Gastrocnemius medialis (tissue), 4 donors: ENCODE measurements around the gene CBY2. TPM values are rescaled to one million over a fixed set of nuclear protein-coding genes. Genes with fewer than 3 reads are reported as not detected.

Experiments used
- ATAC-seq, 2 donors: fragments of 150-250 bp; one replicate each; pipeline ENCODE4 v1.9.1; 2016
- DNase-seq, 2 donors: peaks; one replicate each; pipeline ENCODE4 v3.0.0-alpha.2; 2019
- H3K27ac ChIP-seq, 4 donors: fragments of 200-600 bp; sonication (generic); 1 replicate in 1 of 4; 2 replicates in 3 of 4; pipeline ENCODE4 v1.5.1; 2016 to 2018; ENCODE audit warnings: mild to moderate bottlenecking in 2 of 4, moderate library complexity in 1 of 4
- H3K27me3 ChIP-seq, 3 donors: fragments of 200-600 bp; sonication (generic) in 2 of 3; 1 replicate in 1 of 3; 2 replicates in 2 of 3; pipeline versions ENCODE4 v1.5.1 to v1.6.0; 2016 to 2019; ENCODE audit warnings: mild to moderate bottlenecking in 1 of 3, moderate library complexity in 1 of 3
- H3K36me3 ChIP-seq, 2 donors: fragments of 200-600 bp; sonication (generic) in 1 of 2; one replicate each; pipeline ENCODE4 v1.5.1; 2017 to 2018
- H3K4me1 ChIP-seq, 2 donors: fragments of 200-600 bp; sonication (generic) in 1 of 2; one replicate each; pipeline ENCODE4 v1.5.1; 2016 to 2017; ENCODE audit warnings: mild to moderate bottlenecking in 2 of 2
- H3K4me3 ChIP-seq, 4 donors: fragments of 200-600 bp; sonication (generic) in 3 of 4; 1 replicate in 1 of 4; 2 replicates in 3 of 4; pipeline ENCODE4 v1.5.1; 2016 to 2019; ENCODE audit warnings: mild to moderate bottlenecking in 2 of 4
- H3K9me3 ChIP-seq, 3 donors: fragments of 200-600 bp; sonication (generic) in 2 of 3; 1 replicate in 1 of 3; 2 replicates in 2 of 3; pipeline ENCODE4 v1.5.1; 2016 to 2019
- POLR2A ChIP-seq, 2 donors: fragments of 450-650 bp; IDR thresholded peaks; one replicate each; pipeline ENCODE4 v1.6.1; 2017; ENCODE audit warnings: antibody characterized with exemption in 2 of 2, mild to moderate bottlenecking in 2 of 2, moderate library complexity in 2 of 2
- in situ Hi-C, 4 donors: fragments of 200-750 bp; cut with MboI; loops; one replicate each; pipeline versions ENCODE4 v1.15.0 to v1.8.0; 2017; ENCODE audit warnings: low sequenced_read_pairs in 4 of 4
- intact Hi-C: fragments of 100-400 bp; cut with DNase I; formaldehyde crosslinking; loops from one replicate; pipeline ENCODE4 v1.15.1; 2023; ENCODE audit warnings: low total_unique reads
- total RNA-seq, 4 donors: library from RNA; depleted of rRNA; stranded (reverse); fragments of >200 nt; gene quantifications; one replicate each; pipeline versions ENCODE4 v1.1.0 to v1.2.3, GENCODE V29; 2016
- TF ChIP-seq, protein P1 (sequence below), 5 experiments: fragments of 450-650 bp in 3 of 5; fragments of 200-600 bp in 2 of 5; sonication (generic) in 2 of 5; IDR thresholded peaks in 4 of 5; conservative IDR thresholded peaks in 1 of 5; 1 replicate in 4 of 5; 2 replicates in 1 of 5; pipeline ENCODE4 v1.5.1; 2016 to 2019; ENCODE audit warnings: antibody characterized with exemption in 5 of 5, mild to moderate bottlenecking in 3 of 5, moderate library complexity in 3 of 5

CBY2 gene
- total RNA-seq, 4 donors from 2014 or later, result not detected

DNA sequence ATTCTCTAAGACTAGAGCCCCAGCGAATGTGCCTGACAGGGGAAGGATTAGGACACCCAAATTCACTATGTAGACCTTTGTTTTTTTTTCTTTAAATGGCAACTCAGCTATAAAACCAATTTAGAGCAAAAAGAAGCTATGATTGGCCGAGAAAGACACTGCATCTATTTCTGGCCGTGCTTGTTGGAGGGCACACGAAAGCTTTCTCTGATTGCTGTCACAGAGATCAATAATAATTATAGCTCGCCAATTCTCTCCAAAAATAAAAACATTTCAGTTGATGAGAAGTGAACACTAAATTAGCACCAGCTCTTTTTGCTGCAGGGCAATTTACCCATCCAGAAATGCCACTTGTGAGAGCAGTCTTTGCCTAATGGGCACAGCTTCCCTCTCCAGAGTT is 31.2 kb downstream of the CBY2 start:
- TF ChIP-seq, protein P1, sequence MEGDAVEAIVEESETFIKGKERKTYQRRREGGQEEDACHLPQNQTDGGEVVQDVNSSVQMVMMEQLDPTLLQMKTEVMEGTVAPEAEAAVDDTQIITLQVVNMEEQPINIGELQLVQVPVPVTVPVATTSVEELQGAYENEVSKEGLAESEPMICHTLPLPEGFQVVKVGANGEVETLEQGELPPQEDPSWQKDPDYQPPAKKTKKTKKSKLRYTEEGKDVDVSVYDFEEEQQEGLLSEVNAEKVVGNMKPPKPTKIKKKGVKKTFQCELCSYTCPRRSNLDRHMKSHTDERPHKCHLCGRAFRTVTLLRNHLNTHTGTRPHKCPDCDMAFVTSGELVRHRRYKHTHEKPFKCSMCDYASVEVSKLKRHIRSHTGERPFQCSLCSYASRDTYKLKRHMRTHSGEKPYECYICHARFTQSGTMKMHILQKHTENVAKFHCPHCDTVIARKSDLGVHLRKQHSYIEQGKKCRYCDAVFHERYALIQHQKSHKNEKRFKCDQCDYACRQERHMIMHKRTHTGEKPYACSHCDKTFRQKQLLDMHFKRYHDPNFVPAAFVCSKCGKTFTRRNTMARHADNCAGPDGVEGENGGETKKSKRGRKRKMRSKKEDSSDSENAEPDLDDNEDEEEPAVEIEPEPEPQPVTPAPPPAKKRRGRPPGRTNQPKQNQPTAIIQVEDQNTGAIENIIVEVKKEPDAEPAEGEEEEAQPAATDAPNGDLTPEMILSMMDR (IDR thresholded peaks at IDR 0.05 in 4 of 5, conservative IDR thresholded peaks at IDR 0.05 in 1 of 5), result no peak
- no peak for TF ChIP-seq POLR2A (IDR thresholded peaks at IDR 0.05)
- H3K4me3 ChIP-seq, result no peak overlapping the region
- no peaks in the 10 kb centered on the region for H3K27me3 ChIP-seq
- in situ Hi-C loops, result no loop called here
- no peaks in the 10 kb centered on the region for H3K9me3 ChIP-seq
- no peaks in the 10 kb centered on the region for H3K4me1 ChIP-seq
- intact Hi-C loops, result no loop called here
- H3K36me3 ChIP-seq, result no peaks in the 10 kb centered on the region
- ATAC-seq (no peak), DNase-seq (no peak)
- no peak overlapping the region for H3K27ac ChIP-seq

GRCh38 chr13:45737571-45738017 is 35.5 kb downstream of the CBY2 start:
- intact Hi-C loops (no loop called here), in situ Hi-C loops (no loop called here)
- Histone ChIP-seq H3K4me3 (no peak overlapping the region), H3K27ac (no peak overlapping the region), H3K9me3 (no peaks in the 10 kb centered on the region), H3K4me1 (no peaks in the 10 kb centered on the region), H3K36me3 (no peaks in the 10 kb centered on the region), H3K27me3 (no peaks in the 10 kb centered on the region)
- ATAC-seq (no peak), DNase-seq (no peak)
- no peak for TF ChIP-seq POLR2A (IDR thresholded peaks at IDR 0.05)
- TF ChIP-seq, protein P1 (IDR thresholded peaks at IDR 0.05 in 4 of 5, conservative IDR thresholded peaks at IDR 0.05 in 1 of 5), result no peak

DNA sequence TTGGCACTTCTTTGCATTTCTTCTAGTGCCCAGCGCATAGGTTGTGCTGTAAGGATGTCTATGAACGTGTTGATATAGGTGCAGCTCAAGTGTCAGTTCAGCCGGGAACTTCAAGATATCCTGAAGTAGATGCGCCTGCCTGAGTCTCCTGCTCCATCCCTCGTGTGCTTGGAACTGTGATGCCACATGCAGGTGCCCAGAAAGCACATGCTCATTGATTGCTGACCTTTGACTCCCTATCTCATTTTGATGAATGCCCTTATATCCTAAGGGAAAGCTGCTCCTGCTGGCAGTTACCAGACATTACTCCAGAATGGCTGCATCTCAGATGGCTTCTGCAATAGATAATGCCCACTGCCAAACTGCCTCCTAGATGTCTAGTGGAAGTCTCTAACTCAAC is 40.9 kb downstream of the CBY2 start:
- Histone ChIP-seq H3K36me3 (no peaks in the 10 kb centered on the region), H3K4me3 (no peak overlapping the region), H3K9me3 (no peaks in the 10 kb centered on the region), H3K27me3 (no peaks in the 10 kb centered on the region), H3K4me1 (no peaks in the 10 kb centered on the region), H3K27ac (no peak overlapping the region)
- intact Hi-C loops, result no loop called here
- DNase-seq (no peak), ATAC-seq (no peak)
- TF ChIP-seq POLR2A (IDR thresholded peaks at IDR 0.05), result no peak
- TF ChIP-seq, protein P1 (IDR thresholded peaks at IDR 0.05 in 4 of 5, conservative IDR thresholded peaks at IDR 0.05 in 1 of 5), result no peak
- in situ Hi-C loops, result no loop called here

DNA sequence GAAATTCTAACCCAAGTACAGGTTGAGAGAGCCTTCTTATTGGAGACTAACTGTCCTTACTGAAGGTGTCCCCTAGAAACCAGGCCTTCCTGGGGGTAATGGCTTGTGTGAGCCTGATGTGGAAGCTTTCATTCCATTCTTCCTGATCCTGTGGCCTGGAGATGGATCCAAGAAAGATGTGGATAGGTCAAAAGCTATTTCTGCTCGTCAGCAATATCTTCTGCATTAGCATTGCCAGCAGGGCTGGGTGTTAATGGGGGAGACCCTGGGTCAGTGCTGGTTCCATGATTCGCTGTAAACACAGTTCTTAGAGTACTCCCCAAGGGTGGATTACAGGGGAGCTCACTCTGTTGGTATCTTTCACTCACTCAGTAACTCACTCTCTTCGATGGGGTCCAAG is 42.9 kb downstream of the CBY2 start:
- H3K9me3 ChIP-seq, result no peaks in the 10 kb centered on the region
- no peaks in the 10 kb centered on the region for H3K27me3 ChIP-seq
- no peaks in the 10 kb centered on the region for H3K36me3 ChIP-seq
- no peak overlapping the region for H3K27ac ChIP-seq
- TF ChIP-seq POLR2A (IDR thresholded peaks at IDR 0.05), result no peak
- TF ChIP-seq, protein P1 (IDR thresholded peaks at IDR 0.05 in 4 of 5, conservative IDR thresholded peaks at IDR 0.05 in 1 of 5), result no peak
- ATAC-seq (no peak), DNase-seq (no peak)
- intact Hi-C loops, result no loop called here
- no peak overlapping the region for H3K4me3 ChIP-seq
- in situ Hi-C loops, result no loop called here
- no peaks in the 10 kb centered on the region for H3K4me1 ChIP-seq

DNA sequence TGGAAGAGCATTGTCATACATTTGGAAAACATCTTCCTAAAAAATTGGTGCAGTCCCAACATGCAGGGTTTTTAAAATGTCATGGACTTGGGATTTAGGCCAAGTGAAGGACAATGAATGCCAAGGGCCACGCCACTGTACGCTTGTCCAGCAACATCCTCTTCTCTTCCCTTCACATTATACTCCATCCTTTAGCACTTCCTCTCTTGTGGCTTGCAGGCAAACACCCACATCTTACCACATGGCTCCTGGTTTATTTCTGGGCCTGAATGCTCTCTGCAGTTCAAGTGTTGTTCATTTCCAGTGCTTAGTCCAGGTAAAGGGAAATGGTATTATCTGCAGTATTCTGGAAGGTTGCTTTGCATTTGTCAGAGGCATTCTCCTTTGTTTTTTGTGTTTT is 45.0 kb downstream of the CBY2 start:
- no peaks in the 10 kb centered on the region for H3K27me3 ChIP-seq
- intact Hi-C loops (no loop called here), in situ Hi-C loops (no loop called here)
- ATAC-seq (no peak), DNase-seq (no peak)
- no peaks in the 10 kb centered on the region for H3K36me3 ChIP-seq
- H3K4me3 ChIP-seq, result no peak overlapping the region
- no peaks in the 10 kb centered on the region for H3K4me1 ChIP-seq
- H3K9me3 ChIP-seq, result no peaks in the 10 kb centered on the region
- TF ChIP-seq POLR2A (IDR thresholded peaks at IDR 0.05), result no peak
- TF ChIP-seq, protein P1 (IDR thresholded peaks at IDR 0.05 in 4 of 5, conservative IDR thresholded peaks at IDR 0.05 in 1 of 5), result no peak
- no peak overlapping the region for H3K27ac ChIP-seq
